ENCODE results near the gene CAST.
"Not testable (repeated sequence)": the region's sequence is repeated elsewhere in the genome, so short reads cannot be mapped to it uniquely, and the experiment has no call there.

CAST gene

DNA sequence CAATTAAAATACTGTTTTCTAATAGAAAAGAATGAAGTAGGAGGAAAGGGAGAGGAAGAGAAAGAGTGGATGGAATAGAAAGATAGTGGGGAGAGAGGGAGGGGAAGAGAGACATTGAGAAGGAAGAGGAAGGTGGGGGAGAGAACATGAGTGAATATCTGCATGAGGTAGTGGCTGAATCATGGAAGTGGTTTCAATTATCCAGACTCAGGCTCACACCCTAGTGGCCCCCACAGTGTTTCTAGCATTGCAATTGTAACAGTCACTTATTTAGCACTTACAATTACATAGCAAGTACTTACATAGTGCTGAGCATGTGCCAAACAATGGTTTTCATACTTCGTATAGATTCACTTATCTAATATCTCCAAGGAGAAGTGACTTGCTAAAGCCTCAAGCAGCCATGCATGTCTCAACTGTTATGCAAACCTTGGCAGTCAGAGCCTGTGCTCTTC is 72.7 kb downstream of the CAST start:
- H3K4me3 ChIP-seq (ENCODE audit: low read depth, low read length), result no peak overlapping the region
- TF ChIP-seq CTCF (IDR thresholded peaks at IDR 0.05; ENCODE audit: low read depth, low read length), result no peak

DNA sequence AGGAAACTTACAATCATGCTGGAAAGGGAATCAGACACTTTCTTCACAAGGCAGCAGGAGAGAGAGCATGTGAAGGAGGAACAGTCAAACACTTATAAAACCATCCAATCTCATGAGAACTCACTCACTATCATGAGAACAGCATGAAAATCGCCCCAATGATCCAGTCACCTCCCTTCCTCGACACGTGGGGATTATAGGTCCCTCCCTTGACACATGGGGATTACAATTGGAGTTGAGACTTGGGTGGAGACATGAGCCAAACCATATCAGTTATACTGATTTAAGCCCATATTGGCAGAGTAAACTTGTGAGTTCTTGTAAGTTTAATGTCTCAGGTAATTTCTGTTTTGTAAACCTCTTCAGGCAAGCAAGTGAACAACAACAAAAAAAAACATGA is 74.8 kb downstream of the CAST start:
- no peak overlapping the region for H3K4me3 ChIP-seq (ENCODE audit: low read depth, low read length)
- no peak for TF ChIP-seq CTCF (IDR thresholded peaks at IDR 0.05; ENCODE audit: low read depth, low read length)

DNA sequence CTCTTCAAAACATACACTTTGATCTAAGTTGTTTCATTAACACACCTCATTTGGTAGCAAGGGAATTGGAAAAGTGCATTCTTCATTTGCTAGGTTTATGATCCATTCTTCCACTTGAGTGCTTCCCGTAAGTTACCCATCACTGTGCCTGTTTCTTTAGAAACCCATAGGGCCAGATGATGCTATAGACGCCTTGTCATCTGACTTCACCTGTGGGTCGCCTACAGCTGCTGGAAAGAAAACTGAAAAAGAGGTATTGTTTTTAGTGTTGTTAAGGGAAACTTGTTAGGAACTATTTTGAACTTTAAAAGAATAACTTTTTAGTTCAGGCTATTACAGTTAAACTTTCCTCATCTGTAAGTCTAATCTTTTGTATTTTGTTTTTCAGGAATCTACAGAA is 78.9 kb downstream of the CAST start:
- H3K4me3 ChIP-seq (ENCODE audit: low read depth, low read length), result no peak overlapping the region
- TF ChIP-seq CTCF (IDR thresholded peaks at IDR 0.05; ENCODE audit: low read depth, low read length), result no peak

GRCh38 chr5:96741891-96742309 is 79.7 kb downstream of the CAST start:
- no peak for TF ChIP-seq CTCF (IDR thresholded peaks at IDR 0.05; ENCODE audit: low read depth, low read length)
- H3K4me3 ChIP-seq (ENCODE audit: low read depth, low read length), result no peak overlapping the region

GRCh38 chr5:96742538-96742937 is 80.4 kb downstream of the CAST start:
- no peak overlapping the region for H3K4me3 ChIP-seq (ENCODE audit: low read depth, low read length)
- TF ChIP-seq CTCF (IDR thresholded peaks at IDR 0.05; ENCODE audit: low read depth, low read length), result no peak

GRCh38 chr5:96743065-96743768 is 81.0 kb downstream of the CAST start:
- H3K4me3 ChIP-seq (ENCODE audit: low read depth, low read length), result no peak overlapping the region
- TF ChIP-seq CTCF (IDR thresholded peaks at IDR 0.05; ENCODE audit: low read depth, low read length), result no peak

- TF ChIP-seq CTCF (IDR thresholded peaks at IDR 0.05; ENCODE audit: low read depth, low read length), result no peak
- no peak overlapping the region for H3K4me3 ChIP-seq (ENCODE audit: low read depth, low read length)
Observed at GRCh38 chr5:96743805-96744204, 81.6 kb downstream of the CAST start.

- not testable (repeated sequence) for H3K4me3 ChIP-seq (ENCODE audit: low read depth, low read length)
Observed at GRCh38 chr5:96744218-96744617, 82.0 kb downstream of the CAST start.
